ENCODE measurements around the gene SLC9A5. TPM values are rescaled to one million over a fixed set of nuclear protein-coding genes. Genes with fewer than 3 reads are reported as not detected.

Gene SLC9A5
- total RNA-seq, 3 donors from 2014 or later: 3.2 to 4.0 (median 3.6) TPM

DNA sequence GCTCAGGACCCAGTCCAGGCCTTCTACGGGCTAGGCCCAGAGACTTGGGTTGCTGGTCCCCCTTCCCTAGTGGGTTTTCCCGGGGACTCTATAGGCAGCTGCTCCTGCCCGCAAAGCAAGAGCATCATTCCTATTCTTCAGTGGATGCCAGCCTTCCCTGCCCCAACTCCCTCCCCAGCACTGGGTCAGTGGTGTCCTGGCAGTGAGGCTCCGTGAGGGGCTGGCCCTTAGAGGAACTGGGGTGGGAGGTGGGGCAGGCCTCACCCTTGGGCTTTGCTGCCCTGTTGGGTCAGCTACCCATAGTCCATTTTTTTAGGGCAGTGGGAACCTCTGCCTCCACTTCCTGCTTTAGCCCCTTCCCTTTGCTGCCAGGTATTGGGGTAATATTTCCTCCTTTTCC, 22.7 kb downstream of the SLC9A5 start:
- no peaks in the 10 kb centered on the region for H3K9me3 Mint-ChIP-seq
- ATAC-seq: peak in 1 of 2 donors; percentile 10
- peaks cover 5% of the 10 kb centered on the region for H3K36me3 Mint-ChIP-seq (ENCODE audit: insufficient read depth)
- H3K27me3 Mint-ChIP-seq (ENCODE audit: low read depth): no peaks in the 10 kb centered on the region
- peaks cover 2% of the 10 kb centered on the region for H3K4me1 Mint-ChIP-seq (ENCODE audit: low read depth)
- no peak for DNase-seq
- no peak overlapping the region for H3K4me3 Mint-ChIP-seq

GRCh38 chr16:67275321-67275720, 26.5 kb downstream of the SLC9A5 start:
- Mint-ChIP-seq H3K36me3 (ENCODE audit: insufficient read depth) (peaks cover 13% of the 10 kb centered on the region), H3K9me3 (no peaks in the 10 kb centered on the region), H3K27me3 (ENCODE audit: low read depth) (no peaks in the 10 kb centered on the region), H3K4me3 (no peak overlapping the region), H3K4me1 (ENCODE audit: low read depth) (peaks cover 19% of the 10 kb centered on the region)
- no peak for ATAC-seq
- DNase-seq: no peak

GRCh38 chr16:67277294-67277998, 28.7 kb downstream of the SLC9A5 start:
- DNase-seq (no peak), ATAC-seq (no peak)
- H3K36me3 Mint-ChIP-seq (ENCODE audit: insufficient read depth): peaks cover 13% of the 10 kb centered on the region
- peaks cover 20% of the 10 kb centered on the region for H3K4me1 Mint-ChIP-seq (ENCODE audit: low read depth)
- no peaks in the 10 kb centered on the region for H3K9me3 Mint-ChIP-seq
- peak overlapping the region; percentile 85 for H3K4me3 Mint-ChIP-seq
- no peaks in the 10 kb centered on the region for H3K27me3 Mint-ChIP-seq (ENCODE audit: low read depth)

DNA sequence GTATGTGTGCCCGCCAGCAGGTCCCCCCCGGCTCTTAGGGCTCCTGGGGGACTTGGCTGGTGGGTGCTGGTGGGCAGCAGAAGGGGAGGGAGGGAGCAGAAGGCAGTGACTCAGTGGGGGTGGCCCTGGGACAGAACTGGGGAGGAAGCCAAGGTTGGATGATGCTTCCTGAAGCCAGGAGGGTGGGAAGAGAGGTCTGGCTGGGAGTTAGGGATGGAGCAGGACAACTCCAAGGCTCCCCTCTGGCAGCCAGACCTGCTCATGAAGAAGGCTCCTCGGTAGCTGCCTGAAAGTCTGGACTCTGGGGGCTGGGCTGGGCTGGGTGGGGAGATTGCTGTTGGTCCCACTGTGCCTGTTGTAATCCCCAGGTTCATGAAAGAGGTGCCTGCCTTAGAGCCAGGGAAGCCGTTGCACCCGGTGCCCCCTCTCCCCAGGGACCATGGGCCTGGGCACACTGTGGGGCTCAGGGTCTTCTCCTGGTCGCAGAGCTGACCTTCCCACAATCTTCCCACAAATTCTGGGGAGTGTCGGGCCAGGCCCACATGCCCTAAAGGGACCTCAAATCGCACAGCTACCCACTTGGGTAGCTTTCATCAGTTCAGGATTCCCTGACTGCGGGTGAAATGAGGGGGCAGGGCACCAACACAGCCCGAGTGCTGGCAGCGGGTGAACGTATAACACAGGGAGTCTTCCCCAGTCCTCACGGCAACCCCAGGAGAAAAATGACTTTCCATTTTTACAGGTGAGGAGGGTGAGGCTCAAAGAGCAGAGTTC, 29.4 kb downstream of the SLC9A5 start:
- Mint-ChIP-seq H3K36me3 (ENCODE audit: insufficient read depth) (peaks cover 19% of the 10 kb centered on the region), H3K4me3 (peak overlapping the region; percentile 85), H3K9me3 (no peaks in the 10 kb centered on the region), H3K27me3 (ENCODE audit: low read depth) (no peaks in the 10 kb centered on the region), H3K4me1 (ENCODE audit: low read depth) (peaks cover 20% of the 10 kb centered on the region)
- ATAC-seq: no peak
- no peak for DNase-seq

- Mint-ChIP-seq H3K4me1 (ENCODE audit: low read depth) (peaks cover 20% of the 10 kb centered on the region), H3K4me3 (peak overlapping the region; percentile 85), H3K9me3 (no peaks in the 10 kb centered on the region), H3K27me3 (ENCODE audit: low read depth) (no peaks in the 10 kb centered on the region), H3K36me3 (ENCODE audit: insufficient read depth) (peaks cover 26% of the 10 kb centered on the region)
- DNase-seq (peak; percentile 34), ATAC-seq (peak; percentile 61)
These were observed 30.1 kb downstream of the SLC9A5 start for GRCh38 chr16:67278773-67279295.

- no peaks in the 10 kb centered on the region for H3K27me3 Mint-ChIP-seq (ENCODE audit: low read depth)
- no peaks in the 10 kb centered on the region for H3K9me3 Mint-ChIP-seq
- DNase-seq: peak; percentile 78
- peak within 1 kb of the TSS; percentile 85 for H3K4me3 Mint-ChIP-seq
- peaks cover 20% of the 10 kb centered on the region for H3K4me1 Mint-ChIP-seq (ENCODE audit: low read depth)
- peak; percentile 96 to 97 for ATAC-seq
- peaks cover 26% of the 10 kb centered on the region for H3K36me3 Mint-ChIP-seq (ENCODE audit: insufficient read depth)
These were observed 30.7 kb downstream of the SLC9A5 start, which contains the start of gene PLEKHG4 for GRCh38 chr16:67279296-67280089. PLEKHG4 (plus strand) TSS chr16:67279532; CDS start chr16:67280045, 513 bp downstream.

- H3K27me3 Mint-ChIP-seq (ENCODE audit: low read depth): no peaks in the 10 kb centered on the region
- H3K4me1 Mint-ChIP-seq (ENCODE audit: low read depth): peaks cover 20% of the 10 kb centered on the region
- no peak for DNase-seq
- peaks cover 24% of the 10 kb centered on the region for H3K36me3 Mint-ChIP-seq (ENCODE audit: insufficient read depth)
- ATAC-seq: no peak
- no peaks in the 10 kb centered on the region for H3K9me3 Mint-ChIP-seq
- H3K4me3 Mint-ChIP-seq: peak overlapping the region; percentile 52
These were observed 31.6 kb downstream of the SLC9A5 start for GRCh38 chr16:67280090-67281015.

DNA sequence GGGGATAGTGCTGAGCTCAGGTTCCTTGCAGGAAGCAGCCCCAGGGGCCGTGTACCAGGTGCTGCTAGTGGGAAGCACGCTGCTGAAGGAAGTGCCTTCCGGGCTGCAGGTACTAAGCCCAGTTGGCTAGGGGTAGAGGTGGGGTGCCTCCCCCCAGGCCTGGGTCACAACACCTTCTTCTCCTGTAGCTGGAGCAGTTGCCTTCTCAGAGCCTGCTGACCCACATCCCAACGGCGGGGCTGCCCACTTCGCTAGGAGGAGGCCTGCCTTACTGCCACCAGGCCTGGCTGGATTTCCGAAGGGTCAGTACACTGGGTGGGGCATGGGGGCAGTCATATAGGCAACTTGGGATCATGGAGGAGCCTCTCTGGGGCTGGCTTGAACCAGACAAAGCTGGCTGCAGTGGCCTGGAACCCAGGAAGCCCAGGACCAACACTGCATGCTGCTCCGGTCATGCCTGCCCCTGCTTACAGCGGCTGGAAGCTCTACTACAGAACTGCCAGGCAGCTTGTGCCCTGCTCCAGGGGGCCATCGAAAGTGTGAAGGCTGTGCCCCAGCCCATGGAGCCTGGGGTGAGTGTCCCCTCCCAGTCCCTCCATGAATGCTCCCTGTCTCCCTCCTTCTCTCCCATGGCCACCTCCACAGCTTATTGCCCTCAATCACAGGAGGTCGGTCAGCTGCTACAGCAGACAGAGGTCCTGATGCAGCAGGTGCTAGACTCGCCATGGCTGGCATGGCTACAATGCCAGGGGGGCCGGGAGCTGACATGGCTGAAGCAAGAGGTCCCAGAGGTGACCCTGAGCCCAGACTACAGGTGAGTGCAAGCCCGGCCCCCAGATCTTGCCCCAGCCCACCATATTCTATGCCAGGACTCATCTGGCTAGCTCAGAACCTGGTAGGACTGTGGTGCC, 33.0 kb downstream of the SLC9A5 start:
- DNase-seq (no peak), ATAC-seq (no peak)
- peaks cover 19% of the 10 kb centered on the region for H3K36me3 Mint-ChIP-seq (ENCODE audit: insufficient read depth)
- no peaks in the 10 kb centered on the region for H3K9me3 Mint-ChIP-seq
- H3K4me1 Mint-ChIP-seq (ENCODE audit: low read depth): peaks cover 15% of the 10 kb centered on the region
- peak overlapping the region; percentile 13 for H3K4me3 Mint-ChIP-seq
- H3K27me3 Mint-ChIP-seq (ENCODE audit: low read depth): no peaks in the 10 kb centered on the region

- H3K4me1 Mint-ChIP-seq (ENCODE audit: low read depth): peaks cover 9% of the 10 kb centered on the region
- ATAC-seq (no peak), DNase-seq (no peak)
- peaks cover 15% of the 10 kb centered on the region for H3K36me3 Mint-ChIP-seq (ENCODE audit: insufficient read depth)
- H3K4me3 Mint-ChIP-seq: no peak overlapping the region
- no peaks in the 10 kb centered on the region for H3K27me3 Mint-ChIP-seq (ENCODE audit: low read depth)
- no peaks in the 10 kb centered on the region for H3K9me3 Mint-ChIP-seq
These were observed 33.6 kb downstream of the SLC9A5 start for GRCh38 chr16:67282447-67282805.

- Mint-ChIP-seq H3K27me3 (ENCODE audit: low read depth) (no peaks in the 10 kb centered on the region), H3K4me3 (no peak overlapping the region), H3K4me1 (ENCODE audit: low read depth) (peaks cover 4% of the 10 kb centered on the region), H3K36me3 (ENCODE audit: insufficient read depth) (peaks cover 13% of the 10 kb centered on the region), H3K9me3 (no peaks in the 10 kb centered on the region)
- no peak for DNase-seq
- ATAC-seq: no peak
These were observed 34.5 kb downstream of the SLC9A5 start for GRCh38 chr16:67283039-67283825.

GRCh38 chr16:67283826-67284555, 35.2 kb downstream of the SLC9A5 start:
- ATAC-seq (no peak), DNase-seq (no peak)
- Mint-ChIP-seq H3K4me1 (ENCODE audit: low read depth) (peaks cover 2% of the 10 kb centered on the region), H3K27me3 (ENCODE audit: low read depth) (no peaks in the 10 kb centered on the region), H3K9me3 (no peaks in the 10 kb centered on the region), H3K4me3 (no peak overlapping the region), H3K36me3 (ENCODE audit: insufficient read depth) (peaks cover 13% of the 10 kb centered on the region)

Data from activated T-cell treated with anti-CD3 and anti-CD28 coated beads, Interleukin-2, amount 50 U/mL, for 4 hours (primary cell).